Measurements from ENCODE around the gene NAA40. TPM values are rescaled to one million over a fixed set of nuclear protein-coding genes. Genes with fewer than 3 reads are reported as not detected.

The NAA40 gene
- total RNA-seq, 2 donors from 2014 or later, result 15.4 to 25.5 TPM

- no peak for DNase-seq (ENCODE audit: low spot score)
- H3K4me3 ChIP-seq, result peak overlapping the region in 1 of 2 donors; percentile 46
- H3K27ac ChIP-seq, result no peak overlapping the region
- H3K4me1 ChIP-seq, result peaks cover 0 to 40% of the 10 kb centered on the region in 2 donors
- H3K27me3 ChIP-seq, result no peaks in the 10 kb centered on the region
- H3K9me3 ChIP-seq, result no peaks in the 10 kb centered on the region
- TF ChIP-seq CTCF (IDR thresholded peaks at IDR 0.05), result no peak
- peaks cover 29% of the 10 kb centered on the region for H3K36me3 ChIP-seq
Measured at GRCh38 chr11:63999349-64000025, 60.7 kb downstream of the NAA40 start.

- Histone ChIP-seq H3K4me3 (peak overlapping the region; percentile 17 to 46), H3K27me3 (no peaks in the 10 kb centered on the region), H3K4me1 (peaks cover 0 to 40% of the 10 kb centered on the region in 2 donors), H3K36me3 (peaks cover 22% of the 10 kb centered on the region), H3K9me3 (no peaks in the 10 kb centered on the region), H3K27ac (no peak overlapping the region)
- peak; percentile 72 for DNase-seq (ENCODE audit: low spot score)
- peak; percentile 85 to 95 for TF ChIP-seq CTCF (IDR thresholded peaks at IDR 0.05)
Measured at GRCh38 chr11:64000026-64000739, 61.4 kb downstream of the NAA40 start.

- Histone ChIP-seq H3K4me3 (peak overlapping the region; percentile 17 to 46), H3K9me3 (no peaks in the 10 kb centered on the region), H3K27me3 (no peaks in the 10 kb centered on the region), H3K4me1 (peaks cover 0 to 40% of the 10 kb centered on the region in 2 donors), H3K27ac (no peak overlapping the region), H3K36me3 (peaks cover 19% of the 10 kb centered on the region)
- no peak for DNase-seq (ENCODE audit: low spot score)
- peak in 1 of 2 donors; percentile 57 for TF ChIP-seq CTCF (IDR thresholded peaks at IDR 0.05)
Measured at GRCh38 chr11:64000740-64001483, 62.1 kb downstream of the NAA40 start.

GRCh38 chr11:64001484-64002420, 63.0 kb downstream of the NAA40 start:
- H3K4me1 ChIP-seq, result peaks cover 0 to 43% of the 10 kb centered on the region in 2 donors
- TF ChIP-seq CTCF (IDR thresholded peaks at IDR 0.05), result no peak
- no peak overlapping the region for H3K27ac ChIP-seq
- no peak for DNase-seq (ENCODE audit: low spot score)
- H3K9me3 ChIP-seq, result no peaks in the 10 kb centered on the region
- peaks cover 12% of the 10 kb centered on the region for H3K36me3 ChIP-seq
- H3K4me3 ChIP-seq, result no peak overlapping the region
- H3K27me3 ChIP-seq, result no peaks in the 10 kb centered on the region
